HTR-8/SVneo (cell line): ENCODE data around the gene PRELP.
A peak's percentile ranks its signal among the peaks of the same experiment; 100 is the strongest.
"Not testable (repeated sequence)": the region's sequence is repeated elsewhere in the genome, so short reads cannot be mapped to it uniquely, and the experiment has no call there.

ENCODE experiments used
- DNase-seq: peaks from one replicate; pipeline ENCODE4 v3.0.0; 2011; ENCODE audit warnings: low spot score, mixed read lengths; ENCODE audit not compliant: insufficient read length
- FAIRE-seq: peaks from 2 replicates; lab custom pipeline; 2011; peaks lifted over from hg19 to GRCh38; lab: Jason Lieb, UNC

Gene PRELP

GRCh38 chr1:203475012-203475981, at the start of gene PRELP:
PRELP (plus strand) TSS chr1:203475806; CDS start chr1:203483185, 7,379 bp downstream.
- DNase-seq (peak; percentile 41), FAIRE-seq (no peak)

- no peak for DNase-seq
Measured at GRCh38 chr1:203426366-203426765, 49.2 kb upstream of the PRELP start.

GRCh38 chr1:203426870-203427269, 48.7 kb upstream of the PRELP start:
- DNase-seq, result no peak
- no peak for FAIRE-seq

More at GRCh38 chr1:203426366-203426765, 49.2 kb upstream of the PRELP start:
- no peak for FAIRE-seq

- FAIRE-seq, result no peak
- no peak for DNase-seq
Measured at GRCh38 chr1:203427451-203427850, 48.2 kb upstream of the PRELP start.

GRCh38 chr1:203428981-203429599, 46.5 kb upstream of the PRELP start:
- FAIRE-seq (no peak), DNase-seq (no peak)

- FAIRE-seq (no peak), DNase-seq (no peak)
Measured at GRCh38 chr1:203435615-203436014, 40.0 kb upstream of the PRELP start.

GRCh38 chr1:203437696-203438315, 37.8 kb upstream of the PRELP start:
- DNase-seq, result no peak
- no peak for FAIRE-seq

GRCh38 chr1:203439131-203439730, 36.4 kb upstream of the PRELP start:
- DNase-seq, result no peak
- FAIRE-seq, result no peak

- peak; percentile 74 for DNase-seq
Measured at GRCh38 chr1:203440771-203441170, 34.8 kb upstream of the PRELP start.

GRCh38 chr1:203441766-203442165, 33.8 kb upstream of the PRELP start:
- DNase-seq, result no peak
- no peak for FAIRE-seq

More at GRCh38 chr1:203440771-203441170, 34.8 kb upstream of the PRELP start:
- peak; percentile 64 for FAIRE-seq

GRCh38 chr1:203442821-203443220, 32.8 kb upstream of the PRELP start:
- DNase-seq, result no peak
- no peak for FAIRE-seq

GRCh38 chr1:203443296-203443695, 32.3 kb upstream of the PRELP start:
- no peak for DNase-seq
- FAIRE-seq, result no peak

GRCh38 chr1:203444171-203444576, 31.4 kb upstream of the PRELP start:
- FAIRE-seq, result no peak
- DNase-seq, result no peak

- FAIRE-seq, result no peak
- DNase-seq, result no peak
Measured at GRCh38 chr1:203447151-203447550, 28.5 kb upstream of the PRELP start.

GRCh38 chr1:203447598-203447997, 28.0 kb upstream of the PRELP start:
- DNase-seq, FAIRE-seq: not testable (repeated sequence)

GRCh38 chr1:203448521-203449061, 27.0 kb upstream of the PRELP start:
- DNase-seq (no peak), FAIRE-seq (no peak)

- DNase-seq, result no peak
- no peak for FAIRE-seq
Measured at GRCh38 chr1:203450001-203450400, 25.6 kb upstream of the PRELP start.

- DNase-seq, result no peak
- no peak for FAIRE-seq
Measured at GRCh38 chr1:203450479-203451149, 25.0 kb upstream of the PRELP start.
